Skeletal muscle satellite cell (primary cell): ENCODE results near the gene THRAP3.
"Not testable (repeated sequence)": the region's sequence is repeated elsewhere in the genome, so short reads cannot be mapped to it uniquely, and the experiment has no call there.

Source experiments
- H3K27me3 ChIP-seq: 2 replicates; pipeline ENCODE4 v1.7.0; 2013; ENCODE audit warnings: low read length; ENCODE audit not compliant: control insufficient read depth, insufficient read depth
- H3K36me3 ChIP-seq: 2 replicates; pipeline ENCODE4 v1.7.0; 2013; ENCODE audit warnings: mild to moderate bottlenecking, control low read depth, low read length; ENCODE audit not compliant: insufficient read depth
- H3K4me1 ChIP-seq: 2 replicates; pipeline ENCODE4 v1.7.0; 2013; ENCODE audit warnings: low read length; ENCODE audit not compliant: control insufficient read depth, insufficient read depth
- H3K4me2 ChIP-seq: 2 replicates; pipeline ENCODE4 v1.7.0; 2013; ENCODE audit warnings: mild to moderate bottlenecking, low read length
- H3K4me3 ChIP-seq: 2 replicates; pipeline ENCODE4 v1.7.0; 2013; ENCODE audit warnings: low read length
- H3K9ac ChIP-seq: 2 replicates; pipeline ENCODE4 v1.7.0; 2013; ENCODE audit warnings: mild to moderate bottlenecking, low read depth, low read length, moderate library complexity
- H3K9me3 ChIP-seq: replicated peaks from 2 replicates; pipeline ENCODE4 v1.7.0; 2013; ENCODE audit warnings: mild to moderate bottlenecking, control low read depth, low read length

THRAP3 gene

DNA sequence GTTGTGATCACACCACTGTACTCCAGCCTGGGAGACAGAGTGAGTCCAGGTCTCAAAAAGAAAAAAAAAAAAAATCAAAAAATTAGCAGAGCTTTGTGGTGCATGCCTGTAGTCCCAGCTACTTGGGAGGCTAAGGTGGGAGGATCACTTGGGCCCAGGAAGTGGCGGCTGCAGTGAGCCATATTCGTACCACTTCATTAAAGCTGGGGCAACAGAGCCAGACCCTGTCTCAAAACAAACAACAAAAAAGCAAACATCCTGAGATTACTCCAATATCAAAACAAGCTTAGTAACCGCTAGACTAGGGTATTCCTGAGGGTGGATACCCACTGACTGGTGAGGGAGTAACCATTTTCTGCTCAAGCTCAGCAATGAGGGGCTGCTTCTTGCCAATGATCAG lies 12.9 kb upstream of the THRAP3 start:
- no peak overlapping the region for H3K4me2 ChIP-seq
- no peak overlapping the region for H3K9ac ChIP-seq
- H3K4me3 ChIP-seq: no peak overlapping the region
- H3K27me3 ChIP-seq: no peaks in the 10 kb centered on the region
- no peaks in the 10 kb centered on the region for H3K36me3 ChIP-seq
- H3K4me1 ChIP-seq: peaks cover 17% of the 10 kb centered on the region
- H3K9me3 ChIP-seq: no peaks in the 10 kb centered on the region

DNA sequence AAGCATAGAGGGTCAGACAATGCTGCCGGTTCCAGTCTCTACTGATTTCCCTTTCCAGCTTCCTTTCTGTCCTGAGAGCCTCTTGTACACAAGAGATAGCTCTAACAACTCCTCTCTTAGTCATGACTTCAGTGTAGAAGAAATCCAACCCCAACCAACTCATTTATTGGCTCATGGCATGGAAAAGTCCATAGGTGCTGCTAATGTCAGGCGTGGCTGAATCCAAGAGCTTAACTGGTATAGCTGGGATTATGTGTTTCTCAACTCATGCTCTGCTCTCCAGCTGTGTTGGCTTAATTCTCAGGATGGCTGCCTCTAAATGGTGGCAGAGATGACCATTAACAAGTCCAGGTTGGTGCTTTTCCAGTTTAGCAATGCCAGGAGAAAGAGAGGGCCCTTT lies 12.4 kb upstream of the THRAP3 start:
- H3K4me2 ChIP-seq: no peak overlapping the region

DNA sequence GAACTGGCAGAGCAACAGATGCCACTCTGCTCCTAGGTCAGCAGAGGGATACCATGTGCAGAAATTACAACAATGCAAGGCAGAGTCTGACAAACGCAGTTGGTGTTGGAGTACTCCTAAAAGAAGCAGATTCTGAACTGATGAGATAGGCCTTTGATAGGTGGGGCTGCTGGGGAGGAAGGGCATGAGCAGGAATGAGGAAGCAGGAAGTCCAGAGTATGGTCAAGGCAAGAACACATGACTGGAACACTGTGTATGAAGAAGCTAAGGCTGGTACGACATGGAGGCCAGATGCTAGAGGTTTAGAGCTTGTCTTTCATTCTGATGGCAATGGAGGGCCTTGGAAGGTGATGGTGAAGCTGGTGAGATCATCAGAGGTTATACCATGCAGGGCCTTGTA lies 11.5 kb upstream of the THRAP3 start:
- no peak overlapping the region for H3K4me3 ChIP-seq
- H3K9ac ChIP-seq: no peak overlapping the region
- H3K9me3 ChIP-seq: no peaks in the 10 kb centered on the region

More for the DNA sequence above, 12.4 kb upstream of the THRAP3 start:
- Histone ChIP-seq H3K27me3 (no peaks in the 10 kb centered on the region), H3K4me3 (no peak overlapping the region), H3K9ac (no peak overlapping the region), H3K9me3 (no peaks in the 10 kb centered on the region), H3K36me3 (no peaks in the 10 kb centered on the region), H3K4me1 (peaks cover 17% of the 10 kb centered on the region)

DNA sequence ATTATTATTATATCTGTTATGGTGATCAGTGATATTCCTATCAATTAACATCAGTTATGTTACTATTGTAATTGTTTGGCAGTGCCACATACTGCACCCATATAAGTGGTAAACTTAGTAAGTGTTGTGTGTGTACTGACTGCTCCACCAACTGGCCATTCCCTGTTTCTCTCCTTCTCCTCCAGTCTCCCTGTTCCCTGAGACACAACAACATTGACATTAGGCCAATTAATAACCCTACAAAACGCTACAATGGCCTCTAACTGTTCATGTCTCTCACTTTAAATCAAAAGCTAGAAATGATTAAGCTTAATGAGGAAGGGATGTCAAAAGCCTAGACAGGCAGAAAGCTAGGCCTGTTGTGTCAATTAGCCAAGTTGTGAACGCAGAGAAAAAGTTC lies 6.6 kb upstream of the THRAP3 start:
- peak overlapping the region; percentile 0 for H3K9ac ChIP-seq
- no peak overlapping the region for H3K4me2 ChIP-seq
- no peaks in the 10 kb centered on the region for H3K9me3 ChIP-seq
- H3K27me3 ChIP-seq: no peaks in the 10 kb centered on the region
- H3K4me1 ChIP-seq: no peaks in the 10 kb centered on the region
- no peak overlapping the region for H3K4me3 ChIP-seq
- no peaks in the 10 kb centered on the region for H3K36me3 ChIP-seq

More for the DNA sequence above, 11.5 kb upstream of the THRAP3 start:
- H3K36me3 ChIP-seq: no peaks in the 10 kb centered on the region
- no peak overlapping the region for H3K4me2 ChIP-seq
- H3K27me3 ChIP-seq: no peaks in the 10 kb centered on the region
- H3K4me1 ChIP-seq: peaks cover 7% of the 10 kb centered on the region

DNA sequence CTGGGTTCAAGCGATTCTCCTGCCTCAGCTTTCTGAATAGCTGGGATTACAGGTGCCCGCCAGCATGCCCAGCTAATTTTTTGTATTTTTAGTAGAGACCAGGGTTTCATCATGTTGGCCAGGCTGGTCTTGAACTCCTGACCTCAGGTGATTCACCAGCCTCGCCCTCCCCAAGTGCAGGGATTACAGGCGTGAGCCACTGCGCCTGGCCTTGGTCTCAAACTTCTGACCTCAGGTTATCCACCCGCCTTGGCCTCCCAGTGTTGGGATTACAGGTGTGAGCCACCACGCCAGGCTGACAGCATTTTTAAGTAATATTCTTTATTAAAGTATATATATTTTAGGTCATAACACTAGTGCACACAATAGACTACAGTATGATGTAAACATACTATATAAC lies 2.3 kb upstream of the THRAP3 start:
- not testable (repeated sequence) for H3K4me2 ChIP-seq, H3K9ac ChIP-seq, H3K27me3 ChIP-seq, H3K4me3 ChIP-seq, H3K9me3 ChIP-seq
- peaks cover 16% of the 10 kb centered on the region for H3K4me1 ChIP-seq
- peaks cover 12% of the 10 kb centered on the region for H3K36me3 ChIP-seq

DNA sequence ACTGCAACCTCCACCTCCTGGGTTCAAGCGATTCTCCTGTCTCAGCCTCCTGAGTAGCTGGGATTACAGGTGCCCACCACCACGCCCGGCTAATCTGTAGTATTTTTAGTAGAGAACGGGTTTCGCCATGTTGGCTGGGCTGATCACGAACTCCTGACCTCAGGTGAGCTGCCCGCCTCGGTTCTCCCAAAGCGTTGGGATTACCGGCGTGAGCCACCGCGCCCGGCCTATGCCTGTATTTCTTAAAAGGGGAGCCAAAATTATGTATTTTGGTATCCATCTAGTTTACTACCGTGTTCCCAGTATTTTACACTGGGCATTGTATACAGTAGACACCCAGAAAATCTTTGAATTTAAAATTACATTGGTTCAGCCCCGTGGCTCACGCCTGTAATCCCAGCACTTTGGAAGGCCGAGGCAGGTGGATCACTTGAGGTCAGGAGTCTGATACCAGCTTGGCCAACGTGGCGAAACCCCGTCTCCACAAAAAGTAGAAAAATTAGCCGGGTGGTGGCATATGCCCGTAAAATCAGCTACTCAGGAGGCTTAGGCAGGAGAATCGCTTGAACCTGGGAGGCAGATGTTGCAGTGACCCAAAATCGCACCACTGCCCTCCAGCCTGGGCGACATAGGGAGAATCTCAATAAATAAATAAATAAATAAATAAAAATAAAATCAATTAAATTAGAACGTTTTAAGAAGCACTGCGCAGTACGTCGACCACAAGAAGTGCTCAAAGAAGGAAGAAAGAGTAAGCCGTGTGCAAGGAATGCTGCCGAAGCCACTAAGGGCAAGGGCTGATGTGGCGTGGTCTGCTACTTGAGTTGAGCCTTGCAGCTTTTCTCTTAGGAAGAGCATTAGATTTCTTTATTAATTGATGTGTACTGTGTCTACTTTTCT lies 1.5 kb upstream of the THRAP3 start:
- Histone ChIP-seq H3K4me3 (peak overlapping the region; percentile 71), H3K9me3 (no peaks in the 10 kb centered on the region), H3K36me3 (peaks cover 17% of the 10 kb centered on the region), H3K4me1 (peaks cover 17% of the 10 kb centered on the region), H3K4me2 (peak overlapping the region; percentile 91), H3K9ac (peak overlapping the region; percentile 95), H3K27me3 (no peaks in the 10 kb centered on the region)

DNA sequence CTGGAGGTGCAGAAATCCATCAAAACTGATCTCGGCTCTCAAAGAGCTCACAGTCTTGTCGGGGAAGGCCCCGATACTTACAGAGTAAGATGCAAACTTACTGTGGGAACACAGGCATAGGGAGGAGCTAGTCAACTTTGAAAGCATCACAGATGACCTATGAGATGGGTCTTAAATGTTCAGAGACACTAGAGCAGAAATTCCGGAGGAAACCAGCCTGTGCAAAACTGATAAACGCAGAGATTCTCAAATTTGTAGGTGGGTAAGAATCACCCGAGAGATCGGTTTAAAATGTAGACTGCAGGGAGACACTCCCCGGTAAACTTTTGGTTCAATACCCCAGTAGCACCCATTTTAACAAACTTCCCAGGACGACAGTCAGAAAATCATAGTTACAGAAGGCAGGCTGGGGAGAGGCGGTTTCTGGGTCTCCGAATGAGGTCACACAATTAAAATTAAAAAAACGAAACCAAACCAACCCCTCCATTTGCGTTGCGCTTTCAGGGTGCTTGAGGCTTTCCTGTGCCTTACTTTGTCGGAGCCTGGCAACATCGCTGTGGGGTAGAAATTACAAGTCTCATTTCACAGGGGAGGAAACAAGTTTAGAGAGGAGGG lies 755 bp upstream of the THRAP3 start:
- no peaks in the 10 kb centered on the region for H3K9me3 ChIP-seq
- peaks cover 17% of the 10 kb centered on the region for H3K4me1 ChIP-seq
- H3K36me3 ChIP-seq: peaks cover 21% of the 10 kb centered on the region
- H3K27me3 ChIP-seq: no peaks in the 10 kb centered on the region
- peak overlapping the region; percentile 71 for H3K4me3 ChIP-seq
- peak overlapping the region; percentile 95 for H3K9ac ChIP-seq
- H3K4me2 ChIP-seq: peak overlapping the region; percentile 91

DNA sequence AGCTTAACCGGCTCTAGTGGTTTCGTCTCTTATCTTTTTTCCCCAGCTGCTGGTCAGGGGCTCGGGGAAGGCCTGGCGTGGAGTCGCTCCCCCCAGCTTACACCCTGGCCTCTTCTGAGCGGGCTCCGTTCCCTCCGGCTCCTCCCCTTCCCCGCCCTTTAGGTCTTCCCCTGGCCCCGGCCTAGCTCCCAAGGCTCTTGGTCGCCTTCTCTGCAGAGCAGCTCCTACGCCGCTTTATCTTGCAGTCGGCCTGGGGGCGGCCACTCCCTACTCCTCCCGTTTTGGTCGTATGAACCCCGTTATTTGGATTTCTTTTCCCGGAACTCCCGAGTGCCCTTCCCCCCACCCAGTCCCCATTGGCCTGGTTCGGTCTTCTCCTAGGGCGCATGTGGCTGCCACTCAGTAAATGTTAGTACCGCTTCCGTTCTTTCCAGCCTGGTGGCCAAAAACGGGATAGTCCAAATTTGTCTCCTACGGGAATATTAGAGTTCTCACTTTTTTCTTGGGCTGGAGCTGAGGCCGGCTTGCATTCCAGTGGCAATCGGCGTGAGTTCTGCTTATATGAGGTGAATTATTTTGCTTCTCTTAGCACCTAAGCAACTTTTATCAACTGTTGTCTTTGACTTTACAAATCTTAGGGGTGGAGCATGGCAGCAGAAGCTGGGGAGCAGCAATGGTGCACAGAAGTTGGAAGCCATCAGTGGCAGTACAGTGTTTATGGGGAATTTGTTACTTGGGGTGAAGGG lies 467 bp downstream of the THRAP3 start:
- no peaks in the 10 kb centered on the region for H3K9me3 ChIP-seq
- H3K36me3 ChIP-seq: peaks cover 28% of the 10 kb centered on the region
- H3K27me3 ChIP-seq: no peaks in the 10 kb centered on the region
- peak overlapping the region; percentile 90 for H3K4me3 ChIP-seq
- H3K4me2 ChIP-seq: peak overlapping the region; percentile 99
- H3K4me1 ChIP-seq: peaks cover 17% of the 10 kb centered on the region
- H3K9ac ChIP-seq: peak overlapping the region; percentile 96

DNA sequence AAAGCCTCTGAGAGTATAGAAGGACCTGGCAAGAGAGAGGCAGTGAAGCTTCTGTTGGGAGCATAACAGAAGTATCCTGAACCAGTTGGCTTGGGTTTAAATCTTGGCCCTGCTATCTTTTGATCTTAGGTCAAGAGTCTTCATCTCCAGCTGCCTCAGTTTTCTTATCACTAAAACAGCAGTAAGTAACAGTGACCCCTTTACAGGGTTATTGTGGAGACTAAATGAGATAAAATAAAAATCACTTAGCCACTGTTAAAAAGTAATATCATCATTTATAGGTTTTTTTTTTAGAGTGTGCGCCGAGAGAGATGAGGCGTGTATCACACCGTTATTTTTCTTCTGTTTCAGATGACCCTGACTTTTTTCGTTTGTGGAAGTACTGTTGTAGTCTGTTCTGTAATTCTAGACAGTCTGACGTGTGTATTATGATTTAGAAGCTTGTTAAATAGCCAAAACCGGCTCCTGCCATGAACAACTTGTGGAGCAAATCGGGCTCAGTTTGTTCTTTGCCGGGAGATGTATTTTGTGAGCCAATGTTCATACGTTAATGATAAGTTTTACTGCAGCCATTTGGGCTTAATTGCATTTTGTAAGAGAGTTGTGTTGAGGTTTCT lies 1.1 kb downstream of the THRAP3 start:
- H3K9me3 ChIP-seq: no peaks in the 10 kb centered on the region
- H3K4me3 ChIP-seq: peak overlapping the region; percentile 90
- peak overlapping the region; percentile 96 for H3K9ac ChIP-seq
- peaks cover 17% of the 10 kb centered on the region for H3K4me1 ChIP-seq
- H3K36me3 ChIP-seq: peaks cover 30% of the 10 kb centered on the region
- H3K4me2 ChIP-seq: peak overlapping the region; percentile 99
- H3K27me3 ChIP-seq: no peaks in the 10 kb centered on the region

DNA sequence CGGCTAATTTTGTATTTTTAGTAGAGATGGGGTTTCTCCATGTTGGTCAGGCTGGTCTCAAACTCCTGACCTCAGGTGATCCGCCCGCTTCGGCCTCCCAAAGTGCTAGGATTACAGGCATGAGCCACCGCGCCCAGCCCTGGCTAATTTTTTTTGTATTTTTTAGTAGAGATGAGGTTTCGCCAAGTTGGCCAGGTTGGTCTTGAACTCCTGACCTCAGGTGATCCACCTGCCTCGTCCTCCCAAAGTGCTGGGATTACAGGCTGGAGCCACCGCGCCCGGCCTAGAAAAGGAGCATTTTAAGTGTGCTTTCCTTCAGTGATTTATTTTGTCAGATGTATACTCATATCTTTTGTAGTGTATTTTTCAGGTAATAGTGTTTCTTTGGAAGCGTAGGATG lies 6.0 kb downstream of the THRAP3 start:
- peaks cover 54% of the 10 kb centered on the region for H3K36me3 ChIP-seq
- H3K4me3 ChIP-seq, H3K4me2 ChIP-seq, H3K27me3 ChIP-seq, H3K9me3 ChIP-seq, H3K9ac ChIP-seq: not testable (repeated sequence)
- H3K4me1 ChIP-seq: peaks cover 17% of the 10 kb centered on the region

DNA sequence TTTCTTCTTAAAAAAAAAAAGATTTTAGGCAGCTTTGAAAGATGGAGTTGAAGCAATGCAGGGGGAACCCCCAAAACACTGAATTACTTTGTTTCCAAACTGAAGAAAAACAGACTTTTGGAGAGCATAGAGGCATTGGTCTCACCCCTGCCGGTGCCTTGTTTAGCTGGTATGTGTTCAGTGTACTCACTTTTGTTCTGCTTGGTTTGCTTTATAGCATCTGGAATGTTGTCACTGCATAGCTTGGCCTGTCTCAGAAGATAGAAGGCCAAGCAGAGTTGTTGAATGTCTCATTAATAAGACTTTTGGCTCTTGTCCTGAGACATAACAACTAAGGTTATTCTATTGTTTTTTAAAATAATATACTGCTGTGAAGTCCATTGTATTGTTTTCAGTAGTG lies 6.9 kb downstream of the THRAP3 start:
- H3K9me3 ChIP-seq: no peaks in the 10 kb centered on the region
- peaks cover 55% of the 10 kb centered on the region for H3K36me3 ChIP-seq
- H3K4me3 ChIP-seq: no peak overlapping the region
- H3K27me3 ChIP-seq: no peaks in the 10 kb centered on the region
- H3K9ac ChIP-seq: no peak overlapping the region
- peaks cover 15% of the 10 kb centered on the region for H3K4me1 ChIP-seq
- no peak overlapping the region for H3K4me2 ChIP-seq
